GM23248 (cell line): ENCODE data around the gene ZNF469. TPM values are rescaled to one million over a fixed set of nuclear protein-coding genes. Genes with fewer than 3 reads are reported as not detected.

ENCODE experiments used
- DNase-seq: peaks from one replicate; pipeline ENCODE4 v3.0.0-alpha.2; 2015
- H2AFZ ChIP-seq: fragments of 200-600 bp; sonication (generic); 2 replicates; pipeline ENCODE4 v1.6.1; 2016; ENCODE audit warnings: antibody characterized with exemption
- H3F3A ChIP-seq: fragments of 200-600 bp; sonication (generic); 2 replicates; pipeline ENCODE4 v1.6.1; 2016; ENCODE audit warnings: mild to moderate bottlenecking, antibody characterized with exemption, mixed run types; ENCODE audit not compliant: insufficient read depth
- H3K27ac ChIP-seq: fragments of 200-600 bp; sonication (generic); 2 replicates; pipeline ENCODE4 v1.5.1; 2016; ENCODE audit warnings: mild to moderate bottlenecking
- H3K27me3 ChIP-seq: fragments of 200-600 bp; sonication (generic); replicated peaks from 2 replicates; pipeline ENCODE4 v1.6.1; 2016; ENCODE audit warnings: mild to moderate bottlenecking; ENCODE audit not compliant: insufficient read depth
- H3K36me3 ChIP-seq: fragments of 200-600 bp; sonication (generic); 2 replicates; pipeline ENCODE4 v1.6.1; 2016; ENCODE audit warnings: low read depth, mild to moderate bottlenecking
- H3K4me1 ChIP-seq: fragments of 200-600 bp; sonication (generic); 2 replicates; pipeline ENCODE4 v1.6.1; 2016; ENCODE audit warnings: mild to moderate bottlenecking; ENCODE audit not compliant: insufficient read depth
- H3K4me2 ChIP-seq: fragments of 200-600 bp; sonication (generic); one replicate; pipeline ENCODE4 v1.6.1; 2016; ENCODE audit warnings: mild to moderate bottlenecking; ENCODE audit not compliant: unreplicated experiment
- H3K4me3 ChIP-seq: fragments of 200-600 bp; sonication (generic); 2 replicates; pipeline ENCODE4 v1.5.1; 2016; ENCODE audit warnings: mild to moderate bottlenecking
- H3K79me2 ChIP-seq: fragments of 200-600 bp; sonication (generic); 2 replicates; pipeline ENCODE4 v1.6.1; 2016; ENCODE audit warnings: mild to moderate bottlenecking; ENCODE audit not compliant: insufficient read depth
- H3K9ac ChIP-seq: fragments of 200-600 bp; sonication (generic); 2 replicates; pipeline ENCODE4 v1.6.1; 2016; ENCODE audit warnings: mild to moderate bottlenecking
- H3K9me2 ChIP-seq: fragments of 200-600 bp; sonication (generic); 2 replicates; pipeline ENCODE4 v1.6.1; 2016; ENCODE audit warnings: mixed run types, mild to moderate bottlenecking, moderate library complexity; ENCODE audit not compliant: insufficient read depth
- H3K9me3 ChIP-seq: fragments of 200-600 bp; sonication (generic); one replicate; pipeline ENCODE4 v1.6.1; 2017; ENCODE audit warnings: low read depth
- H4K20me1 ChIP-seq: fragments of 200-600 bp; sonication (generic); 2 replicates; pipeline ENCODE4 v1.6.0; 2016; ENCODE audit not compliant: insufficient read depth
- EZH2 ChIP-seq: fragments of 200-600 bp; sonication (generic); IDR thresholded peaks from 2 replicates; pipeline ENCODE4 v1.6.1; 2018; ENCODE audit warnings: antibody characterized with exemption, mild to moderate bottlenecking; ENCODE audit not compliant: insufficient read depth, poor library complexity, severe bottlenecking
- EZH2phosphoT487 ChIP-seq: fragments of 200-600 bp; sonication (generic); IDR thresholded peaks from 2 replicates; pipeline ENCODE4 v1.6.1; 2018; ENCODE audit warnings: antibody characterized with exemption, moderate library complexity, mild to moderate bottlenecking, low read depth; ENCODE audit not compliant: insufficient read depth
- WGBS, 2 experiments: methylation state at CpG; one replicate each; pipeline ENCODE4 v1.1.6; 2015 to 2017; ENCODE audit warnings: low lambda C conversion rate in 2 of 2, low coverage in 1 of 2; ENCODE audit errors: missing lambda C conversion rate in 2 of 2; 5-methylcytosine and 5-hydroxymethylcytosine counted together
- in situ Hi-C: fragments of 300-500 bp; cut with MboI; formaldehyde crosslinking; loops from 2 replicates; pipeline ENCODE4 v1.15.0; 2020
- polyA plus RNA-seq: library from polyadenylated mRNA; unstranded; fragments of >200 nt; fragmentation: Nextera tagmentation; extraction: Ambion mirVana; gene quantifications from 2 replicates; pipeline ENCODE4 v1.2.1, GENCODE V29; 2016
- total RNA-seq: library from RNA; depleted of rRNA; stranded (reverse); fragments of >200 nt; shearing (Covaris generic); gene quantifications from 2 replicates; pipeline ENCODE4 v1.2.3, GENCODE V29; 2014

ZNF469 gene
- total and polyA plus RNA-seq, 2 experiments from 2014 or later = 0.65 to 2.6 TPM

DNA sequence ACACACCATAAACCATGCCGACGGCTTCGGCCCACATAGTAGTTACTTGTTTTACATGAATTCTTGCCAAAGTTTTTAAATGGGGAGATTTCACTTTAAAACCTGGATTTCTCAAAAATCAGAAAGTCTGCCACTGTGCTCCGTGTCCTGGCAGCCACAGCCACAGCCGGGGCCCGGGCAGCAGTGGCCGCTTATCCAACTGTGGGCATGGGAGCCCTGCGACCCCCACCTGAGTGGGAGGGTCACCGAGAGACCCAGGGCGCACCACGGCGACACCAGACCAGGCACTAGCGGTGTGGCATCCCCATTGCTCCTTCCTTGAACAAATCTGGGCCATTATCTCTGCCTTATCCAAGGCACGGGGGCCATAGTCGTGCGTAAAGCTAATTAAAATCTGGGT is 30.0 kb downstream of the ZNF469 start:
- in situ Hi-C loops = no loop called here
- no peaks in the 10 kb centered on the region for H3K9me2 ChIP-seq
- no peaks in the 10 kb centered on the region for H3K27me3 ChIP-seq
- H3K27ac ChIP-seq = no peak overlapping the region
- peaks cover 19% of the 10 kb centered on the region; the same call in 1 of the 2 replicates for H3K79me2 ChIP-seq
- H3K4me2 ChIP-seq = no peak overlapping the region
- TF ChIP-seq EZH2phosphoT487 (no peak), EZH2 (no peak)
- no peak overlapping the region for H3K4me3 ChIP-seq
- no peaks in the 10 kb centered on the region for H3K36me3 ChIP-seq
- no peak overlapping the region for H2AFZ ChIP-seq
- H3F3A ChIP-seq = no peaks in the 10 kb centered on the region
- no peaks in the 10 kb centered on the region for H3K9me3 ChIP-seq
- H3K9ac ChIP-seq = no peak overlapping the region
- no peaks in the 10 kb centered on the region for H4K20me1 ChIP-seq
- DNase-seq = no peak
- 78 to 79% methylated on average over 15 to 16 of the region's 16 CpGs for WGBS, 2 experiments
- H3K4me1 ChIP-seq = no peaks in the 10 kb centered on the region

DNA sequence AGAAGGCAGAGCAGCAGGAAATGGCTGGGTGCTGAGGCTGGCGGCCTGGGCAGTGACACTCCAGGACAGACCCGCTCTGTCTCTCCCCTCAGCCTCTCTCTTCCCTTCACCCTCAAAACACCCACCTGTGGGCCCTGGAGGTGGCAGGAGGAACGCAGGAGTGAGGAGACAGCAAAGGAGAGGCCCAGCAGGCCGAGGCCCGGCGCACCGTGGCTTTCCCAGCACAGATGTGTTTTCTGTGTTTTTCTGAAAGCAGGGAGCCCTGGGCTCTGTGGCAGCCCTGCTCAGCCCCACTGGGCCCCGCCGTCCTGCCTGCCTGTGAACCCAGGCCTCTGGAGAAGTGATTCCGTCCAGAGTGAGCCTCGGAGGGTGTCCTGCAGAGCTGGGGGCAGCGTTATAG is 30.5 kb downstream of the ZNF469 start:
- no peak overlapping the region for H3K4me3 ChIP-seq
- H3K9me2 ChIP-seq = no peaks in the 10 kb centered on the region
- no peaks in the 10 kb centered on the region for H3F3A ChIP-seq
- in situ Hi-C loops = no loop called here
- WGBS, 2 experiments = 94 to 96% methylated on average over 12 of the region's 12 CpGs
- peaks cover 19% of the 10 kb centered on the region; the same call in 1 of the 2 replicates for H3K79me2 ChIP-seq
- no peak overlapping the region for H3K4me2 ChIP-seq
- TF ChIP-seq EZH2 (no peak), EZH2phosphoT487 (no peak)
- no peak overlapping the region for H3K9ac ChIP-seq
- no peaks in the 10 kb centered on the region for H3K36me3 ChIP-seq
- no peak overlapping the region for H3K27ac ChIP-seq
- DNase-seq = no peak
- no peaks in the 10 kb centered on the region for H3K4me1 ChIP-seq
- no peaks in the 10 kb centered on the region for H3K9me3 ChIP-seq
- H2AFZ ChIP-seq = no peak overlapping the region
- H4K20me1 ChIP-seq = no peaks in the 10 kb centered on the region
- no peaks in the 10 kb centered on the region for H3K27me3 ChIP-seq

DNA sequence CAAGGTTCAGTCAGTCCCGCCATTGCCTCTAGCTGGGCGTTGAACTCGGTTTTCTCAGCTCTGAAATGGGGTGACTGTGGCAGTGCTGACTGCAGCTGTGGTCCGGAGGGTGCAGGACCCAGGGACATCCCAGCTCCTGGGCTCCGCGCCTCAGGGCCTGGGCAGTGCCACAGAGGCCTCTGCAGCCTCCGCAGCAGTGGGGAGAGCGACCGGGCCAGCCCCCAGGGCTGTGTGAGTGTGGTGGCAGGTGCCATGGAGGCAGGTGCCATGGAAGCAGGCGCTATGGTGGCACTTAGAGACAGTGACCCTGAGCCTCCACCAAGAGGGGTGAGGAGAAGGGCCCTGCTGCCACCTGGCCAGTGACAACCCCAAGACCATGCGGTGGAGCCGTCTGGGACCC is 30.9 kb downstream of the ZNF469 start:
- no peak overlapping the region for H3K27ac ChIP-seq
- no peak overlapping the region for H2AFZ ChIP-seq
- H3F3A ChIP-seq = no peaks in the 10 kb centered on the region
- DNase-seq = no peak
- H3K27me3 ChIP-seq = no peaks in the 10 kb centered on the region
- no peaks in the 10 kb centered on the region for H4K20me1 ChIP-seq
- no peaks in the 10 kb centered on the region for H3K9me2 ChIP-seq
- no peak overlapping the region for H3K4me3 ChIP-seq
- H3K4me1 ChIP-seq = no peaks in the 10 kb centered on the region
- H3K9me3 ChIP-seq = no peaks in the 10 kb centered on the region
- 94 to 96% methylated on average over 12 of the region's 12 CpGs for WGBS, 2 experiments
- H3K4me2 ChIP-seq = no peak overlapping the region
- no peak overlapping the region for H3K9ac ChIP-seq
- H3K36me3 ChIP-seq = no peaks in the 10 kb centered on the region
- in situ Hi-C loops = no loop called here
- H3K79me2 ChIP-seq = peaks cover 19% of the 10 kb centered on the region; the same call in 1 of the 2 replicates
- no peak for TF ChIP-seq EZH2phosphoT487
- TF ChIP-seq EZH2 = no peak

DNA sequence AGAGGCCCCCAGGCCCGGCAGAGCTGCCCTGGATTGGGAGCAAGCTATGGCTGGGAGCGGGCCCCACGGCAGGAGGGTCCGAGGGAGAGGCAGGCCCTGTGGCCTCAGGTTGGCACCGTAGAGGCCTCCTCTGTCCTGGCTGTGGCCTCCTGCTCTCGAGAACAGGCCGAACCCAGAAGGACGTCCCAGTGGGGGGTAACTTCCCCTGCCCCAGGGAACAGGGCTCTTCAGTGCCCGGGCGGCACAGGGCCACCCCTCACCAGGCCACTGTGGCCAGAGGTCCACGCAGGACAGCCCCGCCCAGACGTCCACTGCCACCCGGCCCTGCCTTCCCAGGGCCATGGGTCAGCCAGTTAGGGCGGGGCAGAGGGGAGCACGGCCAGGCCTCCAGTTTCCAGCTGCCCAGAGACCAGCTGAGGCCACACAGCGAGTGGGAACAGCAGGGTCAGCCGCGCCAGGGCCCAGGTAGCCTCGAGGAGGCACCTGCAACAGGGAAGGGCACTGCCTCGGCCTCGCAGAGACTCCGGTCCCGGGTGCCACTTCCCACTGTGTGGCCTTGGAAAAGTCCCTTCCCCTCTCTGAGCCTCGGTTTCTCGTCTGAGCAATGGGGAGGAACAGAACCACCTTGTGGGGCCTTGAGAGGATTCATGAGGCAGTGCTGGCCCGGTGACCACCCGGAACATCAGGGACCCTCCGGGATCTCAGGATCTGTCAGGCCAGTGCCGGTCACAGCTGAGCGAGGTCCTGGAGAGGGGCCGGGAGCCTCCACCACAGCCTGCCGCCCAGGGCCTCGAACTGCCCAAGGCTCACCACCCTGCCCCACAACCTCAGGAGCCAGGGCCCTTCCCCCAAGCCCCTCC is 32.0 kb downstream of the ZNF469 start:
- 87 to 92% methylated on average over 29 to 34 of the region's 34 CpGs for WGBS, 2 experiments
- H4K20me1 ChIP-seq = no peaks in the 10 kb centered on the region
- TF ChIP-seq EZH2 (no peak), EZH2phosphoT487 (no peak)
- H3F3A ChIP-seq = no peaks in the 10 kb centered on the region
- no peaks in the 10 kb centered on the region for H3K36me3 ChIP-seq
- H3K27me3 ChIP-seq = no peaks in the 10 kb centered on the region
- in situ Hi-C loops = no loop called here
- no peak overlapping the region for H3K9ac ChIP-seq
- H3K27ac ChIP-seq = no peak overlapping the region
- no peak overlapping the region for H2AFZ ChIP-seq
- DNase-seq = no peak
- H3K9me2 ChIP-seq = no peaks in the 10 kb centered on the region
- H3K79me2 ChIP-seq = 0 out of 2 replicates have a peak, but pooled peaks cover 14% of the 10 kb centered on the region
- no peak overlapping the region for H3K4me2 ChIP-seq
- H3K4me3 ChIP-seq = no peak overlapping the region
- no peaks in the 10 kb centered on the region for H3K4me1 ChIP-seq
- H3K9me3 ChIP-seq = no peaks in the 10 kb centered on the region
